NB4 (cell line): Measurements from ENCODE around the gene TPP2.

Source experiments
- CTCF ChIP-seq: IDR thresholded peaks from one replicate; pipeline ENCODE4 v1.5.1; 2012; ENCODE audit warnings: low read depth, low read length
- POLR2A ChIP-seq: IDR thresholded peaks from 2 replicates; pipeline ENCODE4 v1.6.1; 2011; ENCODE audit warnings: mild to moderate bottlenecking; ENCODE audit not compliant: insufficient read length; ENCODE audit errors: extremely low read depth

GRCh38 chr13:102550507-102550906 is 46.3 kb upstream of the TPP2 start:
- TF ChIP-seq CTCF: no peak
- no peak for TF ChIP-seq POLR2A
